Measurements from ENCODE around the gene PPP1R37.

The PPP1R37 gene

DNA sequence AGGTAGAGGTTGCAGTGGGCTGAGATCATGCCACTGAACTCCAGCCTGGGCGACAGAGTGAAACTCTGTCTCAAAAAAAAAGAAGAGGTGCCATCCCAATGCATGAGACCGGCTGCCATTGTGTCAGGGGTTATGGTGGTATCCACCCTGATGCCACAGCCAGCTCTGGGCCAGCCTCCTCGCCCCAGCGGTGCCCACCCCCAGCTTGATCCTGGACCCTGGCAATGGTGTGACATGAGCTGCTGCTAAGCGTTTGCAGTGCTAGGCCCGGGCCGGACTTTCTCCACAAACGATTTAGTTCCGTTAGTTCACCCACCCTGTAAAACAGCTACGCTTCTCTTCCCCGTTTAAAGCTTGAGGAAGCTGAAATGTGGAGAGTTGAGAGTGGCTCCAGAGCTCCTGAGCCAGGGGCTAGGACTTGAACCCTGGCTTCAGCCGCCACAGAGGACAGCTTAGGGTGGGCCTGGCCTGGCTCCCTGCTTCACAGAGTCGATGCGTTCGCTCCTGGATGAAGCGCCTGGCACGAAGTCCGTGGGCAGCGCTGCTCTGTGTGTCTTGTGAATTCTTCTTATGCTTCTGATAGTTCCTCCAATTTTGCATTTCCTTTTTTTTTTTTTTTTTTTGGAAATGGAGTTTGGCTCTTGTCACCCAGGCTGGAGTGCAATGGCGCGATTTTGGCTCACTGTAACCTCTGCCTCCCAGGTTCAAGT lies 42.4 kb downstream of the PPP1R37 start:
- DNase-seq (ENCODE audit: low read depth in 1 of 2, low spot score in 1 of 2): no peak

DNA sequence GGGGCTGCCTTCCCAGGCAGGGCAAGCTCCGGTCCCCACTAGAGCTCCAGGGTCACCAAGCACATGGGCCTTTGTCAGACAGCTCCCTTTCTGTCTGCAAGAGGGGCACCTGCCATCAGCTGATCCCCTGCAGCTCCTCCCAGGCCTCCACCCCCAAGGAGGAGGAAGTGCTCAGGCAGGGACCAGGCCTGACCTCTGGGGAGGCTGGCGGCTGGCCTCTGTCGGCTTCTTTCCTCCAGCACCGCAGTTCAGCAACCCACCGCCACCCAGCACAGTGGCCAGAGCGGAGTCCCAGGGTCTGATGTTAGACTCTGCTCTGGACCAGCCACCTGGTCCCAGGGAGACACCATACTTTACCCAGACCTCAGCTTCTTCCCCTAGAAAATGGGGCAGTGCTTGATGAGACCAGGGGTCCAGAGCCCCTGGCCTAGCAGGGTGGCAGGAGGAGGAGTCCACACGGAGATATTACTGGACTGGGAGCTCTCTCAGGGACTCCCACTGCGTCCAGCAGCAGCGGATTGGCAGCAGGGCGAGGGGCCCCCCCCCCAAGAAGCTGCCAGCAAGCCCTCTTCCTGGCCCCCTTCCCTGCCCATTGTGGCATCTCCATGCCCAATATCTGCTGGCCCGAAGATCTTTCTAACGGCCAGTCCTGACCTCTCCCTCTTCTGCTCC lies 43.7 kb downstream of the PPP1R37 start:
- DNase-seq (ENCODE audit: low read depth in 1 of 2, low spot score in 1 of 2): no peak

DNA sequence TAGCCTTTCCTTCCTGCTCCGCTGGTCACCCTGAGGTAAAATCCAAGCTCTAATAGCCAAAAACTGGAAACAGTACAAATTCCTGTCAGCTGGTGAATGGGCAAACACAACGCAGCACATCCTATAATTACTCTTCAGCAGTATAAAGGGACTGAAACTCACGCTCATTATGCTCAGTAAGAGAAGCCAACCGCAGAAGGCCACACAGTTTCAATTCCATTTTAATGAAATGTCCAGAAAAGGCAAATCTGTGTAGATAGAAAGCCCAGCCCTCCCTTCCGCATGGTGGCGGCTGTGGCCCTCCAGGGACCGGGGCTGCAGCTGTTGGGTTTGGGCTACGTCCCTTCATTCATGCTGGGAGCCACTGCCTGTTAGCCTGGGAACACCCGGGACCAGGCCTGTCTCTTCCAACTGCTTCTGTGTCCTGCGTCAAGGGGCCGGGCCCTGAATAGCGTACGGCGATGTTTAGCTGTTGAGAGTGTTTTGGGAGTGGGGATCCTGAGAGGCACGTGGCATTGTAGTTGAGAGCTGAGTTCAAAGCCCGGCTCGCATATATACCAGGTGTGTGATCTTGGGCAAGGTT lies 44.3 kb downstream of the PPP1R37 start:
- DNase-seq (ENCODE audit: low read depth in 1 of 2, low spot score in 1 of 2): no peak

DNA sequence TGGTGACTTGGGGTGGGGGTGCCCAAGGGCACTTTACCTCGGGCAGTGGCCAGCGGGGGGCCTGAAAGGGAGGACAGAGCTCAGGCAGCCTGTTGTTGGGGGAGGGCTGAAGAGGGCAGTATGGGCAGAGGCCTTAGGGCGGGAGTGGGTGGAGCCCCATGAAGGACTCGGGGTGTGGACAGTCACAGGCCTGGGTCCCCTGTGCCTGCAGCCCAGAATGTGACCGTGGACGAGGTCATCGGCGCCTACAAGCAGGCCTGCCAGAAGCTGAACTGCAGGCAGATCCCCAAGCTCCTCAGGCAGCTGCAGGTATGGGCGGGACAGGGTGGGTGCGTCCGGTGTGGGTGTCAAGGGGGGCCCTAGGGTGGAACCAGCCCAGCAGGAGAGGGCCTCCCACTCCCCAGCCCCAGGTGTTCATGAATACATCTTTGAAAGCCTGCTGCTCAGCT lies 45.3 kb downstream of the PPP1R37 start:
- DNase-seq (ENCODE audit: low read depth in 1 of 2, low spot score in 1 of 2): no peak

DNA sequence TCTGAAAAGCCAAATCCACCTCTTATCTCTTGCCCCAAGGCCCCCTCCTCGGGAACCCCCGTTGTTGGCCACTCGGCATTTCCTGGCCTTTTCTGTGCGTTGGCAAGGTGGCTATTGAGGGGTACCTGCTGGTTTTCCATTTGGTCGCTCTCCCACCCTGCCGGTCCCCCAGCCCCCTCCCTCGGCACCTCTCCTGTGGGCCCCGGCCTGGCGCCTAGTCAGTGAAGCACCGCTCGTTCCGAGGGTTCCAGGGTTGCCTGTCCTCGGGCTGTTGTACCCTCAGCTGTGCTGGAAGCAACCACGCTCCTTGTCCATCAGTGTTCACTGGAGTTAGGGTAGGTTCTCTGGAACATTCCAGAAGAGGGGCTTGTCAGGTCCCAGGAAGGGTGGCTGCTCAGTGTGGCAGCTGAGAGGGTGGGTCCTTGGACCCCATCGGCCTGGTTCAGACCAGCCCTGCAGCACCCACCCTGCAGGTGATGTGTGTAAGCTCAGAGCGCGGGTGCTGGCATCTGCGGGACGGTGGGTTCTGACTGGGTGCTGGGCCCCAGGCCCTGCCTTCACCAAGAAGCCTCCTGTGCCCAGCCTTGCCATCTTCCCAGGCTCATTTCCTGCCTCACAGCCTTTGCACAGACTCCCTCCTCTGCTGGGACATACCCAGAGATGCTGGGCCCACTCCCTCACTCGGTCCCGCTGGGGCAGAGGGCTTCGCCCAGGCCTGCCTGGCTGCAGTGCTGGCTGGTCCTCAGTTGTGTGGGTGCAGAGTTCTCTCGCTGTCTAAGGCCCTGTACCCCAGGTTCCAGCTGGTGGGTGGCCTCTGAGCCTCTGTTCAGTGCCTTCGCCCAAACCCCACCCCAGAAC lies 46.5 kb downstream of the PPP1R37 start:
- DNase-seq (ENCODE audit: low read depth in 1 of 2, low spot score in 1 of 2): no peak

DNA sequence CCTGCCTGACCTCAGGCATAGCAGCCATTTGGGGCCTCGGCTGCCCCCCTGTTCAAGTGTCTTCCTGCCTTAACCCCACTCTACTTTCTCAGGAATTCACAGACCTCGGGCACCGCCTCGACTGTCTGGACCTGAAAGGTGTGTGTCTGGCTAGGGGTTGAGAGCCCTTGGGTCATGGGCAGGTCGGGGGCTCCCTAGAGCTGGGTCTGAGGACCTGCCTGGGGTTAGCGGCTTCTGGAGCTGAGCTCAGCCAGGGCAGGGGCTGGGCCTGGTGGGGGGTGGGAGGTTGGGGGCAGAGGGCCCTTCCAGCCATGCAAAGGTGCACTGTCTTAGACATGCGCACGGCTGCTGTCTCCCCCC lies 47.1 kb downstream of the PPP1R37 start:
- DNase-seq (ENCODE audit: low read depth in 1 of 2, low spot score in 1 of 2): no peak

DNA sequence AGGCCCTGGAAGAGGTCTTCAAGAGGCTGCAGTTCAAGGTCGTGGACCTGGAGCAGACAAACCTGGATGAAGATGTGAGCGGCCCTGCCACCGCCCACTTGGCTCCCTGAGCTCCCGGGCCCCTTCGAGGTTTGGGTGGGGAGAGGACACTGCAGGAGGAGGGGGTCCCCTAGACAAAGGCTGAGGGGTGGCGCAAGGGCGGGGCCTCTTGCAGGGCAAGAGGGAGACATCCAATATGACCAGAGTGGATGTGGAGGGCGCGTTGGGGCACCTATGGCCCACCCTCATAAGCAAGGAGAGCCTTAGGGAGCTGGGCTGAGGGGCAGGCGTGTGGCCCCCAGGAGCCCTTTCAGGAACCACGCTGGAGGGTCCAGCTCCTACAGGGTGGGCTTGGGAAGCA lies 47.6 kb downstream of the PPP1R37 start:
- DNase-seq (ENCODE audit: low read depth in 1 of 2, low spot score in 1 of 2): no peak

DNA sequence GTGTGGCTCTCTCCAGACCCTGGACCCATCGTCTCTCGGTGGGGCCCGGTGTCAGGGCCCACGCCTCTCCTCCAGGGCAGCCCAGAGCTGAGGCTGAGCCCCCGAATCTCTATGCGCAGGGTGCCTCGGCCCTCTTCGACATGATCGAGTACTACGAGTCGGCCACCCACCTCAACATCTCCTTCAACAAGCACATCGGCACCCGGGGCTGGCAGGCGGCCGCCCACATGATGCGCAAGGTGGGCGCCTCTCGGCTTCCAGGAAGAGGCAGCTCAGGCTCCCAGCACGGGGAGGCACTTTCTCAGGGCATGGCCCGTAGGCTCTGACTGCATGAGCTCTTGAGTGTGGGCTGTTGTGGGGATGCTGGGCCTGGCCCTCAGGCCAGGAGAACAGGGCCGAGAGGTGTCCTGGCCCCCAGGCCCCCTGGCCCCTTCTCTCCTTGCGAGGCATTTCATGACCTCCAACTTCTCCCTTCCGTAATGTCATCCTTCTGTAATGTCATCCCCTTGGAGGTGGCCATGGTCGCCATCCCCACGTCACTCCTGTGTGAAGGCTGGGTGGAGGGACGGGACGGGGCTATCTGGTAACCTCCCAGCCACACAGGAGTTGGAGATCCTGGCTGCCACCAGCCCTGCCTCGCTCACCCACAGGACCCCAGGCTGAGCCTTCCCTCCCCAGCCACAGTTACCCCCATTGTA lies 48.4 kb downstream of the PPP1R37 start:
- no peak for DNase-seq (ENCODE audit: low read depth in 1 of 2, low spot score in 1 of 2)

DNA sequence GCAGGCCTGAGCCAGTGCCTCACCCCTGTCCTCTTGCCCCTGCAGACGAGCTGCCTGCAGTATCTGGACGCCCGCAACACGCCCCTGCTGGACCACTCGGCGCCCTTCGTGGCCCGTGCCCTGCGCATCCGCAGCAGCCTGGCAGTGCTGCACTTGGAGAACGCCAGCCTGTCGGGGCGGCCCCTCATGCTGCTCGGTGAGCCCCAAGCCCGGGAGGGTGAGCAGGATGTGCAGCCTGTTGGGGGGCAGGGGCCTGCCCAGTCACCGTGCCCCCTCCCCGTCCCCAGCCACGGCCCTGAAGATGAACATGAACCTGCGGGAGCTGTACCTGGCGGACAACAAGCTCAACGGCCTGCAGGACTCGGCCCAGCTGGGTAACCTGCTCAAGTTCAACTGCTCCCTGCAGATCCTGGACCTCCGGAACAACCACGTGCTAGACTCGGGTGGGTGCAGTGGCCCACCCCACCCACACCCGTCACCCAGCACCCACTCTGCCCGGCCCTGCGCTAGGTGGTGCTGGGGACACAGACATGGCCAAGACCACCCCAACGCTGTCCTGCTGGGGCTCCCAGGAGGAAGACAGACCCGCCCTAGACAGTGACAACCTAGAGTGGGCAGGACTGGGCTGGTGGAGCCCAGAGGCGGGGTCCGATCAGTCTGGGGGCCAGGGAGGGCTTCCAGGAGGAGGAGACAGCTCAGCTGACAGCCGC lies 49.2 kb downstream of the PPP1R37 start:
- DNase-seq (ENCODE audit: low read depth in 1 of 2, low spot score in 1 of 2): no peak

DNA sequence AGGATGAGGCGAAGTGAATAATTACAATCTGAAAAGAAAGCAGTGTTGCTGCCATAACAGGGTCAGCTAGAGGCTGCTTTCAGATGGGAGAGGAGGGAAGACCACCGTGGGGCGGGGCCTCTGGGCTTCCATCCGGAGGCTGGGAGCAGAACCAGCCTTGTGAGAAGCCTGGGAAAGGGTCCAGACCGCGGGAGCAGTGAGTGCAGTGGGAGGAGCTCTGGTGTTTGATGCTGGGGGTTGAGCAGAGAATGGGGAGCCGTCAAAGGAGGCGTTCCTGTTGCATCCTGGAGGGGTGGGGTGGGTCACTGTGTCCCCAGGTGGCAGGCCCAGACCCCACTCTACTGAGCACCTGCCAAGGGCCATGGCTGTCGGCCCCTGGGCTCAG lies 49.7 kb downstream of the PPP1R37 start:
- no peak for DNase-seq (ENCODE audit: low read depth in 1 of 2, low spot score in 1 of 2)

DNA sequence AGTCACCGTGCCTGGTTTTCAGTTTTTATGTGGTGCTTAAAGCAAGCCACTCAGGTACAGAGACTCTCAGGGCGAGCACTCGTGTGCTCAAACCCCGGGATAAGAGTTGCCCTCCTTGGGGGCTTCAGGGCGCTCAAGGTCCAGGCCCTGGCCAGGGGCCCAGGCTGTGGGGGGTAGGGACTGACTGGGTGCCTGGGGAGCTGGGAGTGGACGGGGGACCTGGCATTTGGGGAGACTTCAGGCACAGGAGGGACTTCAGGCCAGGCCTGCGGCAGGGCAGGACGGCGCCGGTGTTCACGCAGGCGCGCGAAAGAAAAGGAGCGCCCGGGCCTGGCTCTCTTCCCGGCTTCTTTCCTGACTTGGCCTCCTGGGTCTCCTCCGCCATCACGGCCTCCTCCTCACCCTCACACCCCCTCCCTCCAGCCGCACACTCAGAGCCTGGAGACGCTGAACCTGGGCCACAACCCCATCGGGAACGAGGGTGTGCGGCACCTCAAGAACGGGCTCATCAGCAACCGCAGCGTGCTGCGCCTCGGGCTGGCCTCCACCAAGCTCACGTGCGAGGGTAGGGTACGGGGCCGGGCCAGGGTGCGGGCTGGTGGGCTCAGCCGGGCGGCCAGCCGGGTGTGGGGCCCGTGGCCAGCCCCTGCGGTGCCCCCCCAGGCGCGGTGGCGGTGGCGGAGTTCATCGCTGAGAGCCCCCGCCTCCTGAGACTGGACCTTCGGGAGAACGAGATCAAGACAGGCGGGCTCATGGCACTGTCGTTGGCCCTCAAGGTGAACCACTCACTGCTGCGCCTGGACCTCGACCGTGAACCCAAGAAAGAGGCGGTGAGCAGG lies 51.7 kb downstream of the PPP1R37 start:
- DNase-seq (ENCODE audit: low read depth in 1 of 2, low spot score in 1 of 2): no peak

DNA sequence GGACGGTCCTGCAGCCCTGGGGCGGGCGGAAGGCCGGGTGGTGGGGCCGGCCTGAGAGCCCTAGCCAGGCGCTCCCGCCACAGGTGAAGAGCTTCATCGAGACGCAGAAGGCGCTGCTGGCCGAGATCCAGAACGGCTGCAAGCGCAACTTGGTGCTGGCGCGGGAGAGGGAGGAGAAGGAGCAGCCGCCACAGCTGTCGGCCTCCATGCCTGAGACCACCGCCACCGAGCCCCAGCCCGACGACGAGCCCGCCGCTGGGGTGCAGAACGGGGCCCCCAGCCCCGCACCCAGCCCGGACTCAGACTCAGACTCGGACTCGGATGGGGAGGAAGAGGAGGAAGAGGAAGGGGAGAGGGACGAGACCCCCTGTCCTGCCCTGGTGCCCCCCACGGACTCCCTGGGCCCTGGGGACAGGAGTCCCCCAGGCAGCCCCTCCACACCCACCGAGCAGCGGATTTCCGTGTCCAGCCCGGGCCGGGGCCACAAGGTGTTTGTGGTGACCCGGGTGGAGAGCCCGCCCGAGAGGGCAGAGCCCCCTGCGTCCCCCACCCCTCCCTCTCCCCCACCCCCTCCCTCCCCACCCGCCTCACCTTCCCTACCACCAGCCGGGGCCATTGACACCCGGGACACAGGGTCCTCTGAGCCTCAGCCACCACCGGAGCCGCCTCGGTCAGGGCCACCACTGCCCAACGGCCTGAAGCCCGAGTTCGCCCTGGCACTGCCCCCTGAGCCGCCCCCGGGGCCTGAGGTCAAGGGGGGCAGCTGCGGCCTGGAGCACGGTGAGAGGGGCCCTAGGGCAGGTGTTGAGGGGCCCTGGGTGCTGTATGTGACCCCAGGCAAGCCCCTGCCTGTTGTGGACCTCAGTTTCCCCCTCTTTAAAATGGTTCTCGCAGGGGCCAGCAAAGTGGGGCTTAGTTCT lies 52.6 kb downstream of the PPP1R37 start:
- DNase-seq (ENCODE audit: low read depth in 1 of 2, low spot score in 1 of 2): no peak

DNA sequence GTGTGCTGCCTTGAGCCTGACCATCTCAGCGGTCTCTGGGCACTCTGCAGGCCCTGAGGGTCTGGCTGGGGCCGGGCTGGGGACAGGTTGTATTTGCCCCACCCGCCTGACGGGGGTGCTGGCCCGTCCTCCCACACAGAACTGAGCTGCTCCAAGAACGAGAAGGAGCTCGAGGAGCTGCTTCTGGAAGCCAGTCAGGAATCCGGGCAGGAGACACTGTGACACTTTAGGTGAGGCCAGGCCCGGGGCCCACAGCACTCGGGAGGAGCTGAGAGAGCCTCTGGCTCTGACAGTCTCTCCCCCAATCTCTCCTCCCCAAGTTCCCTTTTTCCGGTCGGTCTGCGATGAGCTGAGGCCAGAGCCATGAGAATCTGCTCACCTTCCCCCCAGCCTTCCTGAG lies 53.3 kb downstream of the PPP1R37 start:
- DNase-seq (ENCODE audit: low read depth in 1 of 2, low spot score in 1 of 2): no peak

DNA sequence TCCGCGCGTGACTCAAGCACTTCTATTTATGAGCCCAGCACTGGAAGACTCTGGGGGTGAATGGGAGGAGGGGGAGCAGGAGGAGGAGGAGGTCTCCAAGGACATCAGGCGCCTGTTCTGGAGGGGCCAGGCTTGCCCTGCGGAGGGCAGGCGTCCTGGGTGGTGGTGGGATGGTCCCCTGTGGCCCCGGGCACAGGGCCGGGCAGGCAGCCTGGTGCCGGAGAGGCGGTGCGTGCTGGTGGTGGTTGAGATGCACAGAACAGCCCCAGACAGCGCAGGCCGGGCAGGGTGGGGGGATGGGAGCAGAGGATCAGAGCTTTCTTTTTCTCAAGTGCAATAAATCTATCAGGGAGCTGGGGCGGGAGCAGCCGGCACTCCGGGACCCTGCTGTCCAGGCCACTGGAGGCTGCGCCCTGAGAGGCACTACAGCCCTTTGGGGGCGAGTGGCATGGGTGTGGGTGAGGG lies 53.8 kb downstream of the PPP1R37 start:
- no peak for DNase-seq (ENCODE audit: low read depth in 1 of 2, low spot score in 1 of 2)

DNA sequence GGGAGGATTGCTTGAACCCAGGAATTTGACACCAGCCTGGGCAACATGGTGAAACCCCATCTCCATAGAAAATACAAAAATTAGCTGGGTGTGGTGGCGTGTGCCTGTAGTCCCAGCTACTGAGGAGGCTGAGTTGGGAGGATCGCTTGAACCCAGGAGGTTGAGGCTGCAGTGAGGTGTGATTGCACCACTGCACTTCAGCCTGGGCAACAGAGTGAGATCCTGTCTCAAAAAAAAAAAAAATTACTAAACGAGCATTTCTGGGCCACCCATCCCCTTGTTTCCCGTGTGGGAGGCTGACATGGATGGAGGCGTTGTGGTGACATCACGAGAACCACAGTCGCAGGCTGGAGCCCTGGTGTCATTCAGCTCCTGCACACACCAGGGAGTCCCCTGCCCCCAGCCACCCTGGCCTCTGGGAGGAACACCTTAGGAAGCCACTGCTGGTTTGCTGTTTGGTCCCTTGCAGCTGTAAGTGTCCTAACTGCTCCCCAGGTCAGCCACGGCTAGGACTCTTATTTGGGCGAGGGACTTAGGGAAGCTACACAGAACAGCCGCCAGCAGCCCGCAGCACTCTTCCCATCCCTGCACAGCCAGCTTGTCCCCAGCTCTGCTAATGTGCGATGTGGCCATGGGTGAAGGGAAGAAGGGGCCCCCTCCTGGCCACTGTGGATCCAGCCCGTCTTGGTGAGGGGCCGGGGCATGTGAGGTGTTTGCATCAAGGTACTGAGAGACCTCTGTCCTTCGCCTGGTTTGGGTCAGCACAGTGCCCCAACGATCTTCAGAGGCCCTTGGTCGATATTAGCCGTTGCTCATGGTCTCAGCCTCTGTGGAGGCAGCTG lies 55.1 kb downstream of the PPP1R37 start:
- DNase-seq (ENCODE audit: low read depth in 1 of 2, low spot score in 1 of 2): no peak

DNA sequence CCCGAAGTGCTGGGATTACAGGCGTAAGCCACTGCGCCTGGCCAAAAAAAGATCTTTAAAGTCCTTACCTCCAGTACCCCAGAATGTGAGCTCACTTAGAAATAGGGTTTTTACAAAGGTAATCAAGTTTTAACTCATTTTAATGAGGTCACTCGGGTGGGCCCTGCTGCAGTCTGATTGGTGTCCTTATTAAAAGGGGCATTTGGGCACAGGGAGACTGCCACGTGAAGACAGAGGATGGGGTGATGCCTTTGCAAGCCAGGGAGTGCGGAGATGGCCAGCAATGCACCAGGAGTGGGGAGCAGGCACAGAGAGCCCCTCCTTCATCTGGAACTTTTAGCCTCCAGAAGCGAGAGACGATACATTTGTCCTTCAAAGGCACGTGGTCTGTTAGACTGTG lies 56.1 kb downstream of the PPP1R37 start:
- no peak for DNase-seq (ENCODE audit: low read depth in 1 of 2, low spot score in 1 of 2)

DNA sequence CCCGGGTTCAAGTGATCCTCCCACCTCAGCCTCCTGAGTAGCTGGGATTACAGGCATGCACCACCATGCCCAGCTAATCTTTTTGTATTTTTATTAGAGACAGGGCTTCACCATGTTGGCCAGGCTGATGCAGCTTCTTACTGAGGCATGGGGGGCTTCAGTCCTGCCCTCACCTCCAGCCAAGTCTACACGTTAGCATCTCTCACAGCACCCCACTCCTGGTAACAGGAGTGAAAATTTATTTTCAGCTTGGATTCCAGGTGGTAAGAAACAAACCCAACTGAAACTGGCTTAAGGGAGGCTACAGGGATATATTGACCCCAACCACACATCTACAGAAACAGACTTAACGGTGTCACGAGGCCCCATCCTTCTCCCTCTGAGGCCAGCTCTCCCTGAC lies 57.2 kb downstream of the PPP1R37 start:
- no peak for DNase-seq (ENCODE audit: low read depth in 1 of 2, low spot score in 1 of 2)
